ENCODE results near the gene THBD.

Gene THBD

DNA sequence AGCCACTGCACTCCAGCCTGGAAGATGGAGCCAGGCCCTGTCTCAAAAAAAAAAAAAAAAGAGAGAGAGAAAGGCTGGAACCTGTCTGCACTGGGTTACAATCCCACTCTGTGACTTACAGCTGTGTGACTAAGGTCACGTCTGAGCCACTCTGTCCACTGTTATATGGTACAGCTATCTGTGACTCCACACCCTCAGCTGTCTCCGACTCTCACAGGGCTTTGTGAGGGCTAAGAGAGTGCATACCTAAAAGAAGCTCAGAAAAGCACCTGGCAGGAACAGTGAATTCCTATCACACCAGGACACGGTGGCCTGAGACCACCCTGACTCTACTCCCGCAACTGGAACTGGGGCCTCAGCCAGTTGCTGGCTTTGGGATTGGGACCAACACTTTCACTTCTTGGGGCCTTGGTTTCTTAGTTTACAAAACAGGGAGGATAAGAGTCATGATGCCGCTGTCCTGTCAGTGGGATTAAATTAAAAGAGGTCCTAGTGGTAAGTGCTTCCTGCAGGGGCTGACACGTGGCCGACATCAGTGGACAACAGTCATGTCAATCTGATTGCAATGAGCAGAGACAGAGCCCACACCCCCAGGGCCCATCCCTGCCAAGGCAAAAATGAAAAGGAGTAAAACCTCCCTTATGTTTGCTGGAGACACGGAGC lies 42.4 kb upstream of the THBD start:
- Mint-ChIP-seq H3K27me3 (ENCODE audit: low read depth, poor library complexity) (peaks cover 21% of the 10 kb centered on the region), H3K36me3 (ENCODE audit: low read depth) (no peaks in the 10 kb centered on the region), H3K9me3 (no peaks in the 10 kb centered on the region), H3K4me3 (peak overlapping the region; percentile 35), H3K4me1 (peaks cover 47% of the 10 kb centered on the region), H3K27ac (no peak overlapping the region)
- no peak for DNase-seq
- TF ChIP-seq, protein P1, sequence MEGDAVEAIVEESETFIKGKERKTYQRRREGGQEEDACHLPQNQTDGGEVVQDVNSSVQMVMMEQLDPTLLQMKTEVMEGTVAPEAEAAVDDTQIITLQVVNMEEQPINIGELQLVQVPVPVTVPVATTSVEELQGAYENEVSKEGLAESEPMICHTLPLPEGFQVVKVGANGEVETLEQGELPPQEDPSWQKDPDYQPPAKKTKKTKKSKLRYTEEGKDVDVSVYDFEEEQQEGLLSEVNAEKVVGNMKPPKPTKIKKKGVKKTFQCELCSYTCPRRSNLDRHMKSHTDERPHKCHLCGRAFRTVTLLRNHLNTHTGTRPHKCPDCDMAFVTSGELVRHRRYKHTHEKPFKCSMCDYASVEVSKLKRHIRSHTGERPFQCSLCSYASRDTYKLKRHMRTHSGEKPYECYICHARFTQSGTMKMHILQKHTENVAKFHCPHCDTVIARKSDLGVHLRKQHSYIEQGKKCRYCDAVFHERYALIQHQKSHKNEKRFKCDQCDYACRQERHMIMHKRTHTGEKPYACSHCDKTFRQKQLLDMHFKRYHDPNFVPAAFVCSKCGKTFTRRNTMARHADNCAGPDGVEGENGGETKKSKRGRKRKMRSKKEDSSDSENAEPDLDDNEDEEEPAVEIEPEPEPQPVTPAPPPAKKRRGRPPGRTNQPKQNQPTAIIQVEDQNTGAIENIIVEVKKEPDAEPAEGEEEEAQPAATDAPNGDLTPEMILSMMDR (IDR thresholded peaks at IDR 0.05): no peak

GRCh38 chr20:23090878-23091277 lies 41.4 kb upstream of the THBD start:
- H3K27me3 Mint-ChIP-seq (ENCODE audit: low read depth, poor library complexity): peaks cover 21% of the 10 kb centered on the region
- H3K9me3 Mint-ChIP-seq: no peaks in the 10 kb centered on the region
- no peak overlapping the region for H3K4me3 Mint-ChIP-seq
- H3K27ac Mint-ChIP-seq: no peak overlapping the region
- DNase-seq: no peak
- peaks cover 55% of the 10 kb centered on the region for H3K4me1 Mint-ChIP-seq
- H3K36me3 Mint-ChIP-seq (ENCODE audit: low read depth): no peaks in the 10 kb centered on the region
- TF ChIP-seq, protein P1 (IDR thresholded peaks at IDR 0.05): no peak

DNA sequence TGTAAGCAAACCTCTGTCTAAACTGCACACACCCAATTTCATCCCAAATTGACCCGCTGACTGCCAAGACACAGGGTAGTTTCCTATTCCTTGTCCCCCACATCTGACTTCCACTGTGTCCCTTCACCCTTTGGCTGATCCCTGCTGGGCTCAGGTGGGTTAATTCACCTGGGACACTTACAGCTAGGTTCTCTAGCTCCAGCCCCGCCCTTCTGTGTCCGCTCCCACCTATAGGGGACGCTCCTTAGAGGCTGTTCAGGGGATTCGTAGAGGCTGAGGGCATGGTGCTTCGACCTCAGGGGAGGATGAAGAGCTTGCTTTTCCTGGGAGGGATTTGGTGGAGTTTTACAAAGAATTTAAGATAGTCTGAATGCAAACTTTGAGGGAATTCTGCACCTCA lies 40.7 kb upstream of the THBD start:
- Mint-ChIP-seq H3K27me3 (ENCODE audit: low read depth, poor library complexity) (peaks cover 16% of the 10 kb centered on the region), H3K36me3 (ENCODE audit: low read depth) (no peaks in the 10 kb centered on the region), H3K27ac (no peak overlapping the region), H3K9me3 (no peaks in the 10 kb centered on the region), H3K4me3 (no peak overlapping the region), H3K4me1 (peaks cover 55% of the 10 kb centered on the region)
- DNase-seq: no peak
- TF ChIP-seq, protein P1 (IDR thresholded peaks at IDR 0.05): no peak

GRCh38 chr20:23088866-23089265 lies 39.4 kb upstream of the THBD start:
- H3K27ac Mint-ChIP-seq: no peak overlapping the region
- no peaks in the 10 kb centered on the region for H3K36me3 Mint-ChIP-seq (ENCODE audit: low read depth)
- no peaks in the 10 kb centered on the region for H3K9me3 Mint-ChIP-seq
- H3K27me3 Mint-ChIP-seq (ENCODE audit: low read depth, poor library complexity): peaks cover 10% of the 10 kb centered on the region
- TF ChIP-seq, protein P1 (IDR thresholded peaks at IDR 0.05): no peak
- H3K4me1 Mint-ChIP-seq: peaks cover 49% of the 10 kb centered on the region
- H3K4me3 Mint-ChIP-seq: no peak overlapping the region
- DNase-seq: no peak

- no peak for DNase-seq
- no peaks in the 10 kb centered on the region for H3K9me3 Mint-ChIP-seq
- TF ChIP-seq, protein P1 (IDR thresholded peaks at IDR 0.05): no peak
- peaks cover 6% of the 10 kb centered on the region for H3K27me3 Mint-ChIP-seq (ENCODE audit: low read depth, poor library complexity)
- H3K4me3 Mint-ChIP-seq: no peak overlapping the region
- H3K27ac Mint-ChIP-seq: peak overlapping the region; percentile 34
- peaks cover 58% of the 10 kb centered on the region for H3K4me1 Mint-ChIP-seq
- H3K36me3 Mint-ChIP-seq (ENCODE audit: low read depth): no peaks in the 10 kb centered on the region
Observed at GRCh38 chr20:23087587-23088251, 38.2 kb upstream of the THBD start.

All from nephron progenitor cell (in vitro differentiated cells).